ENCODE data around the gene SSH3. TPM values are rescaled to one million over a fixed set of nuclear protein-coding genes. Genes with fewer than 3 reads are reported as not detected.

Gene SSH3
- polyA plus RNA-seq, 1 of the 3 experiments (the other 2 are of a cell fraction) = 13.5 TPM

GRCh38 chr11:67282155-67282875 lies 21.0 kb upstream of the SSH3 start (continued):
- no peak for TF ChIP-seq EZH2phosphoT487 (IDR thresholded peaks at IDR 0.05; ENCODE audit: borderline replicate concordance, low read depth)
- TF ChIP-seq TCF12 (IDR thresholded peaks at IDR 0.05) = no peak
- TF ChIP-seq RCOR1 (IDR thresholded peaks at IDR 0.05; ENCODE audit: low read length) = no peak
- no peak for TF ChIP-seq POLR2AphosphoS5 (IDR thresholded peaks at IDR 0.05; ENCODE audit: low read depth, low read length)
- TF ChIP-seq YY1 (IDR thresholded peaks at IDR 0.05; ENCODE audit: low read depth) = no peak
- no peak for TF ChIP-seq PBX3 (IDR thresholded peaks at IDR 0.05)
- TF ChIP-seq ELF1 (IDR thresholded peaks at IDR 0.05) = no peak
- TF ChIP-seq TEAD4 (IDR thresholded peaks at IDR 0.05; ENCODE audit: borderline replicate concordance, insufficient read depth) = no peak
- TF ChIP-seq FOXM1 (IDR thresholded peaks at IDR 0.05; ENCODE audit: low read depth) = no peak
- no peak for TF ChIP-seq RXRA (IDR thresholded peaks at IDR 0.05; ENCODE audit: borderline replicate concordance, low read depth)
- no peak for TF ChIP-seq NRF1 (IDR thresholded peaks at IDR 0.05; ENCODE audit: low read depth, low read length)
- no peak for TF ChIP-seq SMC3 (IDR thresholded peaks at IDR 0.05; ENCODE audit: low read depth, low read length)

DNA sequence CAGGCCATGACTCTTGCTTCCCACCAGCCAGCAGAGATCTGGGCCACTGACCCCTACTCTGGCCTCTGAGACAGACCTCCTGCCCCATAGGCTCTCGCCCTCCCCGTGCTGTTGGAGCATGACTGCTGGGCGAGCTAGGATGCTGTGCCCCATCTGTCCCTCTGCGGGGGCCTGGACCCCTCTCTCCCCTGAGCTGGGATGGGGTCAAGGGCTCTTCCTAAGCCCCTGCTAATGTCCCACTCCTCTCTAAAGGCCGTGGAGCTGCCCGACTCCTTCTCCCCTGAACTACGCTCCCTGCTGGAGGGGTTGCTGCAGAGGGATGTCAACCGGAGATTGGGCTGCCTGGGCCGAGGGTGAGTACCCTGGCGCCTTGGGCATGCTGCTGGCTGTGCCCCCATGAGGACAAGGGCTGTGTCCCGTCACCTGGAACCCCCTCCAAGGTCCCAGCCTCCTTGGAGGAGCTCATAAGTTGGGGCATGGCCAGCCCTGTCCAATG lies 20.4 kb upstream of the SSH3 start:
- Histone ChIP-seq H3F3A (replicated peaks; ENCODE audit: insufficient read depth) (peaks cover 10% of the 10 kb centered on the region), H3K4me1 (ENCODE audit: control insufficient read depth in 1 of 2, insufficient read depth in 2 of 2, low read depth in 1 of 2, low read length in 1 of 2) (peaks cover 6 to 14% of the 10 kb centered on the region in 2 experiments; a peak in 3 of 4 replicates), H3K9me2 (no peaks in the 10 kb centered on the region), H2AFZ (ENCODE audit: low read depth) (no peak overlapping the region), H3K27me3 (ENCODE audit: insufficient read depth) (no peaks in the 10 kb centered on the region), H4K20me1 (ENCODE audit: insufficient read depth) (no peaks in the 10 kb centered on the region), H3K27ac (ENCODE audit: low read depth in 2 of 2, low read length in 1 of 2) (no peak overlapping the region), H3K36me3 (replicated peaks in 1 of 2; ENCODE audit: control insufficient read depth in 1 of 2, insufficient read depth in 2 of 2, low read length in 1 of 2) (peaks cover 3 to 59% of the 10 kb centered on the region in 2 experiments), H3K9me3 (no peaks in the 10 kb centered on the region), H3K9ac (no peak overlapping the region), H3K79me2 (ENCODE audit: insufficient read depth) (no peaks in the 10 kb centered on the region; the same call in 1 of the 2 replicates), H3K4me2 (no peak overlapping the region), H3K4me3 (ENCODE audit: low read depth in 2 of 2, low read length in 1 of 2) (no peak overlapping the region)
- CTCF ChIA-PET = interaction anchor here (1.0 to 2.1 kb wide), 6 partner anchors 11 to 100 kb away, joined by 3 to 10 read pairs (median 4); no protein-coding TSS in a partner anchor
- no peak for TF ChIP-seq PBX3 (IDR thresholded peaks at IDR 0.05)
- TF ChIP-seq, protein P1, sequence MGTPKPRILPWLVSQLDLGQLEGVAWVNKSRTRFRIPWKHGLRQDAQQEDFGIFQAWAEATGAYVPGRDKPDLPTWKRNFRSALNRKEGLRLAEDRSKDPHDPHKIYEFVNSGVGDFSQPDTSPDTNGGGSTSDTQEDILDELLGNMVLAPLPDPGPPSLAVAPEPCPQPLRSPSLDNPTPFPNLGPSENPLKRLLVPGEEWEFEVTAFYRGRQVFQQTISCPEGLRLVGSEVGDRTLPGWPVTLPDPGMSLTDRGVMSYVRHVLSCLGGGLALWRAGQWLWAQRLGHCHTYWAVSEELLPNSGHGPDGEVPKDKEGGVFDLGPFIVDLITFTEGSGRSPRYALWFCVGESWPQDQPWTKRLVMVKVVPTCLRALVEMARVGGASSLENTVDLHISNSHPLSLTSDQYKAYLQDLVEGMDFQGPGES (IDR thresholded peaks at IDR 0.05; ENCODE audit: low read depth, low read length) = no peak
- TF ChIP-seq RAD21 (IDR thresholded peaks at IDR 0.05; ENCODE audit: low read length) = no peak
- TF ChIP-seq MXI1 (IDR thresholded peaks at IDR 0.05; ENCODE audit: low read depth, low read length) = no peak
- no peak for TF ChIP-seq MEF2A (IDR thresholded peaks at IDR 0.05; ENCODE audit: borderline replicate concordance, low read depth)
- TF ChIP-seq FOXJ3 (CRISPR knock-in tag; IDR thresholded peaks at IDR 0.05) = no peak
- TF ChIP-seq CTCF (IDR thresholded peaks at IDR 0.05) = no peak
- no peak for TF ChIP-seq FOXM1 (IDR thresholded peaks at IDR 0.05; ENCODE audit: low read depth)
- TF ChIP-seq RCOR1 (IDR thresholded peaks at IDR 0.05; ENCODE audit: low read length) = no peak
- no peak for TF ChIP-seq NFIC (IDR thresholded peaks at IDR 0.05; ENCODE audit: borderline replicate concordance)
- no peak for DNase-seq
- 89% methylated on average over 9 of the region's 11 CpGs for WGBS (ENCODE audit: low lambda C conversion rate)
- POLR2A ChIA-PET = no interaction called here
